ENCODE measurements around the gene PTPRN2. TPM values are rescaled to one million over a fixed set of nuclear protein-coding genes. Genes with fewer than 3 reads are reported as not detected.

Gene PTPRN2
- total and polyA plus RNA-seq, 2 donors (not counting 3 experiments of a cell fraction or from before 2014, with no cell fraction given), result 0.62 to 0.88 TPM

DNA sequence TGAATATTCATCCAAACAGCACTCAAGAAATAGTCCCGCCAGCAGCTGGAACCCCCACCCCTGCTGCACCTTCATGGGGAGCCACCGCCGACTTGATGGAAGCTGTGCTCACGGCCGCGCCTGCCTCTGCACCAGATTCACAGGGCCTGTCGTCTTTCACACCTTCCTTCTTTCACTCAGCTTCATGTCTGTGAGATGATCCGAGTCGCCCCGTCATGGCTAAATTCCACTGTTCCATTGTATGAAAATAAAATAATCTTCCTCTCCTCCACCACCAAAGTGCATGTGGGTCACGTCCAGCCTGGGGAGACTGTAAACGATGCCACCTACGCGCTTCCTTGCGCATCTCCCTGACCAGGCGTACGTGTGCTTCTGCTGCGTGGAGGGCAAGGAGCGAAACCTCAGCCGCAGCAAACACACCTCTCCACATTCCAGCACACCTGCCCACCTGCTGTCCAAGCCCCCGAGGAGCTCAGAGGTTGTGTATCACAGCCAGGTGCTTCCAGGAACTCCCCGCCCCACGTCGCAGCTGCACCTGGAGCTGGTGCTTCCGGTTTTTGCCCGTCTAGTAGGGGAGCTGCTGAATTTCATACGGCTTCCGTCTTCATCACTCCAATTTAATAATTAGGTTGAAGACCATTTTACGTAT, 137.0 kb downstream of the PTPRN2 start:
- CTCF ChIA-PET, result no interaction called here
- FAIRE-seq (no peak), DNase-seq (ENCODE audit: low read depth, low spot score) (no peak)
- Histone ChIP-seq H3K4me1 (ENCODE audit: control insufficient read depth, extremely low read depth, insufficient read depth, low read length) (no peaks in the 10 kb centered on the region), H3K4me2 (ENCODE audit: insufficient read depth, low read length) (no peak overlapping the region), H3K9ac (replicated peaks; ENCODE audit: extremely low read depth, insufficient read depth, low read length) (no peak overlapping the region), H3K4me3 (replicated peaks in 1 of 3; ENCODE audit: insufficient read depth in 1 of 3, low read depth in 1 of 3, low read length in 3 of 3) (no peak overlapping the region), H2AFZ (ENCODE audit: low read depth, low read length) (no peak overlapping the region), H3K27ac (ENCODE audit: insufficient read depth, low read depth, low read length) (no peak overlapping the region), H3K9me1 (replicated peaks; ENCODE audit: control insufficient read depth, extremely low read depth, insufficient read depth, low read length) (no peaks in the 10 kb centered on the region), H3K36me3 (ENCODE audit: control insufficient read depth in 2 of 2, extremely low read depth in 1 of 2, insufficient read depth in 2 of 2, low read length in 2 of 2) (no peaks in the 10 kb centered on the region), H4K20me1 (replicated peaks; ENCODE audit: control insufficient read depth, extremely low read depth, insufficient read depth, low read length) (no peaks in the 10 kb centered on the region), H3K9me3 (replicated peaks; ENCODE audit: control insufficient read depth, insufficient read depth, low read length) (peaks cover 7% of the 10 kb centered on the region), H3K79me2 (ENCODE audit: control insufficient read depth, insufficient read depth, low read length) (no peaks in the 10 kb centered on the region), H3K27me3 (ENCODE audit: control insufficient read depth in 2 of 2, insufficient read depth in 2 of 2, low read length in 2 of 2) (no peaks in the 10 kb centered on the region)
- TF ChIP-seq, protein P1, sequence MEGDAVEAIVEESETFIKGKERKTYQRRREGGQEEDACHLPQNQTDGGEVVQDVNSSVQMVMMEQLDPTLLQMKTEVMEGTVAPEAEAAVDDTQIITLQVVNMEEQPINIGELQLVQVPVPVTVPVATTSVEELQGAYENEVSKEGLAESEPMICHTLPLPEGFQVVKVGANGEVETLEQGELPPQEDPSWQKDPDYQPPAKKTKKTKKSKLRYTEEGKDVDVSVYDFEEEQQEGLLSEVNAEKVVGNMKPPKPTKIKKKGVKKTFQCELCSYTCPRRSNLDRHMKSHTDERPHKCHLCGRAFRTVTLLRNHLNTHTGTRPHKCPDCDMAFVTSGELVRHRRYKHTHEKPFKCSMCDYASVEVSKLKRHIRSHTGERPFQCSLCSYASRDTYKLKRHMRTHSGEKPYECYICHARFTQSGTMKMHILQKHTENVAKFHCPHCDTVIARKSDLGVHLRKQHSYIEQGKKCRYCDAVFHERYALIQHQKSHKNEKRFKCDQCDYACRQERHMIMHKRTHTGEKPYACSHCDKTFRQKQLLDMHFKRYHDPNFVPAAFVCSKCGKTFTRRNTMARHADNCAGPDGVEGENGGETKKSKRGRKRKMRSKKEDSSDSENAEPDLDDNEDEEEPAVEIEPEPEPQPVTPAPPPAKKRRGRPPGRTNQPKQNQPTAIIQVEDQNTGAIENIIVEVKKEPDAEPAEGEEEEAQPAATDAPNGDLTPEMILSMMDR (IDR thresholded peaks at IDR 0.05; ENCODE audit: extremely low read depth in 1 of 2, insufficient read depth in 1 of 2, low read depth in 1 of 2, low read length in 2 of 2), result no peak
- TF ChIP-seq, protein P2, sequence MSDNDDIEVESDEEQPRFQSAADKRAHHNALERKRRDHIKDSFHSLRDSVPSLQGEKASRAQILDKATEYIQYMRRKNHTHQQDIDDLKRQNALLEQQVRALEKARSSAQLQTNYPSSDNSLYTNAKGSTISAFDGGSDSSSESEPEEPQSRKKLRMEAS (IDR thresholded peaks at IDR 0.05; ENCODE audit: insufficient read depth, insufficient read length), result no peak
- TF ChIP-seq JUN (IDR thresholded peaks at IDR 0.05; ENCODE audit: borderline replicate concordance, insufficient read depth, insufficient read length, low read depth) (no peak), EZH2 (IDR thresholded peaks at IDR 0.05; ENCODE audit: borderline replicate concordance, low read depth, low read length, severe bottlenecking) (no peak), MYC (IDR thresholded peaks at IDR 0.05; ENCODE audit: low read depth, low read length) (no peak), FOS (IDR thresholded peaks at IDR 0.05; ENCODE audit: borderline replicate concordance, insufficient read depth, low read length) (no peak), POLR2AphosphoS5 (IDR thresholded peaks at IDR 0.05; ENCODE audit: insufficient read depth, low read depth, low read length) (no peak), GATA2 (IDR thresholded peaks at IDR 0.05; ENCODE audit: insufficient read depth, insufficient read length, low read depth, low read length) (no peak), POLR2A (IDR thresholded peaks at IDR 0.05; ENCODE audit: low read depth, low read length) (no peak)
- BruUV-seq (replicated peaks), result no TSS peak
- dilution Hi-C loops (cut with MboI; ENCODE audit: extremely low pct_ligation_motif_present, low sequenced_read_pairs) (no loop called here), intact Hi-C loops (cut with micrococcal nuclease) (no loop called here)
- POLR2A ChIA-PET, result no interaction called here

Data from endothelial cell of umbilical vein (primary cell).